ENCODE data around the gene COL11A2.

COL11A2 gene

GRCh38 chr6:33171016-33171879, 21.0 kb downstream of the COL11A2 start:
- no peak for DNase-seq

GRCh38 chr6:33170176-33171015, 21.9 kb downstream of the COL11A2 start:
- no peak for DNase-seq

GRCh38 chr6:33169291-33170175, 22.7 kb downstream of the COL11A2 start:
- peak; percentile 44 for DNase-seq

GRCh38 chr6:33168639-33169038, 23.6 kb downstream of the COL11A2 start:
- DNase-seq: no peak

- DNase-seq: peak; percentile 44
Observed at GRCh38 chr6:33168284-33168601, 24.0 kb downstream of the COL11A2 start.

- DNase-seq: peak; percentile 37
Observed at GRCh38 chr6:33167374-33168283, 24.6 kb downstream of the COL11A2 start.

- DNase-seq: peak; percentile 42
Observed at GRCh38 chr6:33166811-33167210, 25.5 kb downstream of the COL11A2 start.

GRCh38 chr6:33166363-33166762, 25.9 kb downstream of the COL11A2 start:
- DNase-seq: no peak

- peak; percentile 45 for DNase-seq
Observed at GRCh38 chr6:33165581-33166258, 26.5 kb downstream of the COL11A2 start.

- peak; percentile 29 for DNase-seq
Observed at GRCh38 chr6:33164665-33165373, 27.4 kb downstream of the COL11A2 start.

GRCh38 chr6:33164176-33164575, 28.1 kb downstream of the COL11A2 start:
- peak; percentile 52 for DNase-seq

GRCh38 chr6:33163540-33163939, 28.7 kb downstream of the COL11A2 start:
- DNase-seq: peak; percentile 38

- peak; percentile 82 for DNase-seq
Observed at GRCh38 chr6:33161354-33162331, 30.6 kb downstream of the COL11A2 start.

GRCh38 chr6:33160728-33161344, 31.4 kb downstream of the COL11A2 start:
- DNase-seq: peak; percentile 50

- no peak for DNase-seq
Observed at GRCh38 chr6:33160096-33160495, 32.2 kb downstream of the COL11A2 start.

- DNase-seq: no peak
Observed at GRCh38 chr6:33156964-33157363, 35.3 kb downstream of the COL11A2 start.

- DNase-seq: no peak
Observed at GRCh38 chr6:33156561-33156960, 35.7 kb downstream of the COL11A2 start.

GRCh38 chr6:33154349-33154748, 37.9 kb downstream of the COL11A2 start:
- DNase-seq: no peak

GRCh38 chr6:33151050-33151449, 41.2 kb downstream of the COL11A2 start:
- no peak for DNase-seq

Data from islet precursor cell (in vitro differentiated cells).